ENCODE data around the gene PRKN. TPM values are rescaled to one million over a fixed set of nuclear protein-coding genes. Genes with fewer than 3 reads are reported as not detected.

PRKN gene
- total RNA-seq, 1 donor from 2014 or later, result 1.2 TPM

DNA sequence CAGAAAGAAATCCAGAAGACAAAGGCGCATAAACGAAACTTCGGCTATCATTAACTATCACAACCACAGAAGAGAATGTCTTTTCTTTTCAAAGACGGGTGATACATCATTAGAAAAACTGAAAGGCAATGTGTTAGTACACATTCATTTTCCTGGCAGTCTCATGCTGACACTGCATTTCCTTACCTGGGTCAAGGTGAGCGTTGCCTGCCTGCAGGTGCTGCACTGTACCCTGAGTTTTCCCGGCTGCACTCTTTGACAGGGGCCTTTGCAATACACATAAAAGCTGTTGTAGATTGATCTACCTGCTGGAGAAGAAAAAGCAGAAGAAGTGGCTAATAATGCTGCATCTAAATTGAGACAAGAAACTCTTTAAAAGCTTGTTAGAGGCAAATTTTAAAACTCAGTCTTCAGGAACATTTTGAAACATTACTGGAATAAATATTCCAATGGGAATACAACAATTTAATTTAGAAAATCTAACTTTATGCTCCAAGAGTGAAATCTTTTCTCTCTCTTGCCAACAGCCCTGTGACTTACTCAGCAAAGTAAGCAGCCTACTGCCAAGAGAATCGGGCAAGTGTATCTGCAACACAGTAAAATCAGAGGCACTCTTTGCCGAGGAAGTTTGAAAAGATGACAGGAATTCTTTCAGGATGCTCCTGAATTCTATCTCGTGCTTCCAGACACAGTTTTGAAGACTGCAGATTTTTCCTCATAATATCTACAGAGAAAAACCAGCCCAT, 526.4 kb downstream of the PRKN start:
- Histone ChIP-seq H3K36me3 (ENCODE audit: control insufficient read depth, insufficient read depth, low read length) (no peaks in the 10 kb centered on the region), H3K27me3 (ENCODE audit: control insufficient read depth, insufficient read depth, low read length) (no peaks in the 10 kb centered on the region)
- TF ChIP-seq, protein P1, sequence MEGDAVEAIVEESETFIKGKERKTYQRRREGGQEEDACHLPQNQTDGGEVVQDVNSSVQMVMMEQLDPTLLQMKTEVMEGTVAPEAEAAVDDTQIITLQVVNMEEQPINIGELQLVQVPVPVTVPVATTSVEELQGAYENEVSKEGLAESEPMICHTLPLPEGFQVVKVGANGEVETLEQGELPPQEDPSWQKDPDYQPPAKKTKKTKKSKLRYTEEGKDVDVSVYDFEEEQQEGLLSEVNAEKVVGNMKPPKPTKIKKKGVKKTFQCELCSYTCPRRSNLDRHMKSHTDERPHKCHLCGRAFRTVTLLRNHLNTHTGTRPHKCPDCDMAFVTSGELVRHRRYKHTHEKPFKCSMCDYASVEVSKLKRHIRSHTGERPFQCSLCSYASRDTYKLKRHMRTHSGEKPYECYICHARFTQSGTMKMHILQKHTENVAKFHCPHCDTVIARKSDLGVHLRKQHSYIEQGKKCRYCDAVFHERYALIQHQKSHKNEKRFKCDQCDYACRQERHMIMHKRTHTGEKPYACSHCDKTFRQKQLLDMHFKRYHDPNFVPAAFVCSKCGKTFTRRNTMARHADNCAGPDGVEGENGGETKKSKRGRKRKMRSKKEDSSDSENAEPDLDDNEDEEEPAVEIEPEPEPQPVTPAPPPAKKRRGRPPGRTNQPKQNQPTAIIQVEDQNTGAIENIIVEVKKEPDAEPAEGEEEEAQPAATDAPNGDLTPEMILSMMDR (IDR thresholded peaks at IDR 0.05; ENCODE audit: insufficient read depth, low read length, poor library complexity, severe bottlenecking), result no peak

GRCh38 chr6:162200041-162200440, 527.5 kb downstream of the PRKN start:
- TF ChIP-seq, protein P1 (IDR thresholded peaks at IDR 0.05; ENCODE audit: insufficient read depth, low read length, poor library complexity, severe bottlenecking), result no peak
- Histone ChIP-seq H3K4me3 (ENCODE audit: low read depth, low read length) (no peak overlapping the region), H3K36me3 (ENCODE audit: control insufficient read depth, insufficient read depth, low read length) (no peaks in the 10 kb centered on the region), H3K27me3 (ENCODE audit: control insufficient read depth, insufficient read depth, low read length) (no peaks in the 10 kb centered on the region)
- DNase-seq (ENCODE audit: low read depth), result peak; percentile 35

More for the DNA sequence above, 526.4 kb downstream of the PRKN start:
- H3K4me3 ChIP-seq (ENCODE audit: low read depth, low read length), result no peak overlapping the region
- DNase-seq (ENCODE audit: low read depth), result no peak

- DNase-seq (ENCODE audit: low read depth), result no peak
- no peak overlapping the region for H3K4me3 ChIP-seq (ENCODE audit: low read depth, low read length)
- TF ChIP-seq, protein P1 (IDR thresholded peaks at IDR 0.05; ENCODE audit: insufficient read depth, low read length, poor library complexity, severe bottlenecking), result peak; percentile 7
- no peaks in the 10 kb centered on the region for H3K36me3 ChIP-seq (ENCODE audit: control insufficient read depth, insufficient read depth, low read length)
- H3K27me3 ChIP-seq (ENCODE audit: control insufficient read depth, insufficient read depth, low read length), result no peaks in the 10 kb centered on the region
Observed at GRCh38 chr6:162198925-162199324, 528.6 kb downstream of the PRKN start.

DNA sequence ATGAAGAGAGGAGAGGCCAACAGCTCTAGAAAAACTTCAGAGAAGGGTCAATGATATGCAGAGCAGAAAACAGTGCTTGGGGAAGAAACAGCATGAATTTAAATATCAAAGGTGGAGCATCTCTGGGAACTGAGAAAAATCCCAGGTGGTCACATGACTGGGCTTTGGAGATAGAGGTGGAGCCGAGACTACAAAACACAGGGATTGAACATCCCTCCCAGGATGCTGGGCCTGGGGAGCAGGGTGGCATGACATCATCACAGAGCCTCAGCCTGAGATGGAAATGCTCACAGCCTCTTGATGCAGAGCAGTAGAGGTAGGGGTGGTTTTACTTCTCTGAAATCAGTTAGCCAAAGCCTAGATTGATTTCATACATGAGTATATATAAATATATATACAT, 529.5 kb downstream of the PRKN start:
- TF ChIP-seq, protein P1 (IDR thresholded peaks at IDR 0.05; ENCODE audit: insufficient read depth, low read length, poor library complexity, severe bottlenecking), result no peak
- no peak for DNase-seq (ENCODE audit: low read depth)
- H3K4me3 ChIP-seq (ENCODE audit: low read depth, low read length), result no peak overlapping the region
- H3K36me3 ChIP-seq (ENCODE audit: control insufficient read depth, insufficient read depth, low read length), result no peaks in the 10 kb centered on the region
- no peaks in the 10 kb centered on the region for H3K27me3 ChIP-seq (ENCODE audit: control insufficient read depth, insufficient read depth, low read length)

DNA sequence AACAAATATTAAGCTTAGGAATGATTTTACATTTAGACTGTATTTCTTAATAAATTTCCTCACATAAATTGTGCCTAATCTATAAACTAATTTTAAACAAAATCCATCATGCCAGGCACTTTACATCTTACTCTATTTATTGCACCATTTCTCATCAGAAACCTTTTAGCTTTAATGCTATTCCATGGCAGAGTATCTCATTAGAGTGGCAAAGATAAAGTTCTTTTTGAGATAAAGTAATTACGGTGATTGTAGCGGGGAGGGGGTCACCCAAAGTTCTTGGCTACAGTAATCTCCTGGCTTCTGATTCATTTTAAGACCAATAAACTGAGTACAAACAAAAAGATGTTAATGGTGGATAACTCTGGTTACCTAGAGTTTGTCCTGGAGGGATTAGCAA, 532.1 kb downstream of the PRKN start:
- Histone ChIP-seq H3K4me3 (ENCODE audit: low read depth, low read length) (no peak overlapping the region), H3K36me3 (ENCODE audit: control insufficient read depth, insufficient read depth, low read length) (no peaks in the 10 kb centered on the region), H3K27me3 (ENCODE audit: control insufficient read depth, insufficient read depth, low read length) (no peaks in the 10 kb centered on the region)
- DNase-seq (ENCODE audit: low read depth), result no peak
- TF ChIP-seq, protein P1 (IDR thresholded peaks at IDR 0.05; ENCODE audit: insufficient read depth, low read length, poor library complexity, severe bottlenecking), result no peak

GRCh38 chr6:162190981-162191380, 536.6 kb downstream of the PRKN start:
- DNase-seq (ENCODE audit: low read depth), result no peak
- H3K36me3 ChIP-seq (ENCODE audit: control insufficient read depth, insufficient read depth, low read length), result no peaks in the 10 kb centered on the region
- TF ChIP-seq, protein P1 (IDR thresholded peaks at IDR 0.05; ENCODE audit: insufficient read depth, low read length, poor library complexity, severe bottlenecking), result no peak
- no peak overlapping the region for H3K4me3 ChIP-seq (ENCODE audit: low read depth, low read length)
- H3K27me3 ChIP-seq (ENCODE audit: control insufficient read depth, insufficient read depth, low read length), result no peaks in the 10 kb centered on the region

Data from kidney epithelial cell (primary cell).